RWPE1 (cell line): ENCODE data around the gene PRKN.

ENCODE experiments used
- CTCF ChIA-PET: fragments of 350-600 bp; sonication (Branson Sonifier 250); formaldehyde crosslinking; extraction: SDS; loops from one replicate; lab custom pipeline; 2021; lab: Yijun Ruan, JAX
- POLR2A ChIA-PET: fragments of 400-600 bp; formaldehyde crosslinking; extraction: SDS; loops from one replicate; lab custom pipeline; 2020; ENCODE audit warnings: antibody characterized with exemption; ENCODE audit not compliant: low non-redundant PET; lab: Yijun Ruan, JAX
- DNase-seq: peaks from one replicate; pipeline ENCODE4 v3.0.0; 2012; ENCODE audit warnings: low spot score
- H3K27ac ChIP-seq: fragments of 450-650 bp; 2 replicates; pipeline ENCODE4 v1.5.1; 2017
- CTCF ChIP-seq: fragments of 450-650 bp; conservative IDR thresholded peaks from 2 replicates; pipeline ENCODE4 v1.5.1; 2017; ENCODE audit warnings: low read depth, mild to moderate bottlenecking

Gene PRKN

DNA sequence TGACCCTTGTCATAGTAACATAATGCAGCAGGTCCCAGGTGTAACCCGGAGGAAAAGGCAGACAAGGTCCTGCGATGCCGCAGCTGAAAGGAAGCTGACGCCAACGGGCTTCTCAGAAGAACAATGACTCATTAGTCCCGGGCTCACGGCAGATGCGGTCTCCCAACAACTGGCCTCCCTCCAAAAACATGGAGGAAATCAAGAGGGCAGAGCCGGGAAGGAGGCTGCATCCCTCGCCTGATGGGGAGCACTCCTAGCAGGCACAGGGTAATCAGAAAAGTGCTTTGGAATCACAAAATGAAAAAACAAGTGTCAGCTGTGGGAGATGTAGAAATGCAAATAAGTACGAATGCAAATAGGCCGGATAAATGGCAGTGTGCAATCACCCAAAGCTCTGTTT is 1288.5 kb downstream of the PRKN start:
- H3K27ac ChIP-seq: peak overlapping the region; percentile 78
- ChIA-PET CTCF (interaction anchor here (0.7 to 1.9 kb wide), 2 partner anchors 13 to 21 kb away, joined by 3 to 6 read pairs; no protein-coding TSS in a partner anchor), POLR2A (no interaction called here)
- DNase-seq: peak; percentile 83
- no peak for TF ChIP-seq CTCF

- ChIA-PET POLR2A (no interaction called here), CTCF (interaction anchor here (0.9 to 1.9 kb wide), 2 partner anchors 20 to 181 kb away, joined by 3 to 6 read pairs; no protein-coding TSS in a partner anchor)
- no peak for DNase-seq
- peak overlapping the region; percentile 78 for H3K27ac ChIP-seq
- no peak for TF ChIP-seq CTCF
Observed at GRCh38 chr6:161438430-161439030, 1289.0 kb downstream of the PRKN start.

DNA sequence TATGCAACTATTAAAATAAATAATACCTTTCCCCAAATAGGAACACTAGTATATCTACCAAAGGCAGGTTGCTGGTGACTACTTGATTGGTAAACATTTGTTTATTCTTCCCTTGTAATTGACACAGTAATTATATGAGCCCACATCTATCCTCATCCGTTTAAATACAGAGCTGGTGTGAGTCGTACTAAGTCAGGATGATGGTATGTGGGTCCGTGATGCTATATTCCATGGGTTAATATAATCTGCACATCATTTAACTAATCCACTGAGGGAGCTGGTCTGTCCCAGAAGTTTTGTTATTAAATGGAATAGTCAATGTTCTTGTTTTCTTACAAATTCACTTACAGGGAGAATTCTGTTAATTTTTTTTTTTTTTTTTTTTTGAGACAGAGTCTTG is 1289.7 kb downstream of the PRKN start:
- peak; percentile 25 for DNase-seq
- peak overlapping the region; percentile 45; the same call in 1 of the 2 replicates for H3K27ac ChIP-seq
- no peak for TF ChIP-seq CTCF
- POLR2A ChIA-PET: no interaction called here
- CTCF ChIA-PET: interaction anchor here (0.9 kb wide), 1 partner anchor 181 kb away, joined by 3 read pairs; no protein-coding TSS in a partner anchor

GRCh38 chr6:161436106-161436876 is 1291.3 kb downstream of the PRKN start:
- CTCF ChIA-PET: interaction anchor here (1.3 kb wide), 1 partner anchor 17 kb away, joined by 7 read pairs; no protein-coding TSS in a partner anchor
- POLR2A ChIA-PET: no interaction called here
- H3K27ac ChIP-seq: peak overlapping the region; percentile 68

DNA sequence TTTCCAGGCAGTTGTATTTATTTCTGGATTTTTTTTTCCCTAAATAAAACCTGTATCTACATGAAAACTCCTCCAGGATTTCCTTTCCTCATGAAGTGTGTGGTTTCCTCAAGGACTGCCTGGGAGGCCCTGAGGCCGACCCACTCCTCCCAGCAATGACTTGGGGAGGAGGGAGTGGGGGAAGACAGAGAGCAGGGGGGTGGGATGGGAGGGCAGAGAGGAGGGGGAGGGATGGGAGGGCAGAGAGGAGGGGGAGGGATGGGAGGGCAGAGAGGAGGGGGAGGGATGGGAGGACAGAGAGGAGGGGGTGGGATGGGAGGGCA is 1291.9 kb downstream of the PRKN start:
- TF ChIP-seq CTCF: no peak
- DNase-seq: no peak
- ChIA-PET POLR2A (no interaction called here), CTCF (interaction anchor here (0.6 to 1.3 kb wide), 2 partner anchors 17 to 32 kb away, joined by 3 to 7 read pairs; no protein-coding TSS in a partner anchor)
- H3K27ac ChIP-seq: peak overlapping the region; percentile 68; the same call in 1 of the 2 replicates

More at GRCh38 chr6:161436106-161436876, 1291.3 kb downstream of the PRKN start:
- DNase-seq: no peak
- TF ChIP-seq CTCF: no peak

DNA sequence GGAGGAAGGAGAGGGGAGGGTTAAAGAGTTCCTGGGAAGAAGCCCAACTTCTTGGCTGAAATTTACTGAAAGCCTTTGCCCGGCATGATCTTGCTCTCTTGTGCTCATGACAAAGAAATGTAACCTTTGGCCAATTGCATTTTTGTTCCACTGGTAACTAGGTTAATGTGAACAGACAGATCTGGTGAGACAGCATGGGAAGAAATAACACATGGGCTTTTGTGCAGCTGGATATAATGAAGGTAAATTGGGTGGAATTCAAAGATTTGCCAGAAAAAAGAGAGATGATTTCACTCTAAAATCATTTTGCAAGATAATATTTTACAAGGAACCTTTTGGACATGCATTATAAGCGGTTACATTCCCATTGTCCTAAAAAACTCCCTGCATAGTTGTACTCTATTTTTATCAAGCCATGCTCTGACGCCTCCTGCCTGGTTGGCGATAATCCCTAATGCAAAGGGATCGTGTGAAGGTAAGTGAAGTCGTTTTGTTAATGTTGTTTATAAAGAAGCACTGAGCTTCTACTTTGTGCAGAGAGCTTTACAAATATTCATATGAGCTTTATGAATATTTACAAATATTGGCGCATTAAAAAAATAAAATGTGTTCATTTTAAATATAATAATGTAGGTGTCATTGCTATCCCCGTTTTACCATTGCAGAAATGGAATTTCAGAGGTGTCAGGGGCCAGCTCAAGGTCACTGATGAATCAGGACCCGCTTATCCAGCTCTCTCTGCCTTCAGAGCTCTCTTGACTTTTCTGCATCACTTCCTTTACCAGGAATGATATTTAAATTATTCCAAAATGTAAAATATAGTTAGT is 1292.4 kb downstream of the PRKN start:
- DNase-seq: peak; percentile 64
- H3K27ac ChIP-seq: peak overlapping the region; percentile 24; the same call in 1 of the 2 replicates
- no peak for TF ChIP-seq CTCF
- CTCF ChIA-PET: interaction anchor here (0.6 to 1.3 kb wide), 2 partner anchors 16 to 32 kb away, joined by 3 to 7 read pairs; no protein-coding TSS in a partner anchor
- POLR2A ChIA-PET: no interaction called here
